HG03095 (cell line): Measurements from ENCODE around the gene ADAR.

Source experiments
- ATAC-seq: cut with Tn5 transposase; IDR thresholded peaks from one replicate; pipeline ENCODE4 v1.9.1; 2021; ENCODE audit warnings: moderate library complexity; ENCODE audit not compliant: unreplicated experiment

ADAR gene

GRCh38 chr1:154616659-154617345 is 8.8 kb upstream of the ADAR start:
- no peak for ATAC-seq

DNA sequence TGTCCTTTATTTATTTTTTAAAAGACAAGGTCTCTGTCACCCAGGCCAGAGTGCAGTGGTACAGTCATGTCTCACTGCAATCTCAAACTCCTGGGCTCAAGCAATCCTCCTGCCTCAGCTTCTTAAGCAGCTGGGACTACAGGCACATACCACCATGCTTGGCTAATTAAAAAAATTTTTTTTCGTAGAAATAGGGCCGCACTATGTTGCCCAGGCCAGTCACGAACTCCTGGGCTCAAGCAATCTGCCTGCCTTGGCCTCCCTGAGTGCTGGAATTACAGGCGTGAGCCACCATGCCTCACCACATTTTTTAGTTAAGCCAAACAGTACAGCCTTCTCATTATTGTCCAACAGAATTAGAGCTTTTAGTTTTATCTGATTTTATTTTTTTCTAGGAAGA is 7.4 kb upstream of the ADAR start:
- no peak for ATAC-seq

DNA sequence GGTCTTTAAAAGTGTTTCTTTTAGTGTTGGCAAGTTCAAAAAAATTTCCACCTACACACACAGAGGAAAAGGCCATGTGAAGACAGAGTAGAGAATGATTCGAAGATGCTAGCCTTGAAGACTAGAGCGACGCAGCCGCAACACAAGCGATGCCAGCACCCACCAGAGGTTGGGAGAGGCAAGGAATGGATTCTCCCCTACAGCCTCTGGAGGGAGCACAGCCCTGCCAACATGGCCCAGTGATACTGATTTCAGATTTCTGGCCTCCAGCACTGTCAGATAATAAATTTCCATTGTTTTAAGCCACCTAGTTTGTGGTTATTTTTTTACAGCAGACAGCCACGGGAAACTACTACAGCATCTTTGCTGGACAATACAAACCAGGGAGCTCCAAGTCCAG is 6.9 kb upstream of the ADAR start:
- ATAC-seq, result no peak

DNA sequence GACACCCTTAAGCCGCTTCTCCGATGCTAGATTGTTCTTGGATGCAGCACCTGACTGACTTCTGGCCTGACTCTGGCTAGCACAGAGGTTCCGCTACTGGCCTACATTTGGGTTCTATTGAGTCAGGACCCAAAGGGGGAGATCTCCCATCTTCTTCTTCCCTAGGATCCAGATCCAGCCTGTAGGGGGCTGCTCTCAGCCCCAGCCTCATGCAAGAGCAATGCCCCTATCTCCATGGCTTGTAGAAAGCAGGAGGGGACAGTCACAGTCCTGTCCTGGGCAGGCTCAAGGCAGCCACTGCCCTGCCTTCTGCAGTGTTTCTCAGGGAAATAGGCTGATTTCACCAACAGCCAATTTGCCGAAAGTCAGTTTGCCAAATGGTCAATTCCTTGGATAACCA is 6.3 kb upstream of the ADAR start:
- no peak for ATAC-seq

DNA sequence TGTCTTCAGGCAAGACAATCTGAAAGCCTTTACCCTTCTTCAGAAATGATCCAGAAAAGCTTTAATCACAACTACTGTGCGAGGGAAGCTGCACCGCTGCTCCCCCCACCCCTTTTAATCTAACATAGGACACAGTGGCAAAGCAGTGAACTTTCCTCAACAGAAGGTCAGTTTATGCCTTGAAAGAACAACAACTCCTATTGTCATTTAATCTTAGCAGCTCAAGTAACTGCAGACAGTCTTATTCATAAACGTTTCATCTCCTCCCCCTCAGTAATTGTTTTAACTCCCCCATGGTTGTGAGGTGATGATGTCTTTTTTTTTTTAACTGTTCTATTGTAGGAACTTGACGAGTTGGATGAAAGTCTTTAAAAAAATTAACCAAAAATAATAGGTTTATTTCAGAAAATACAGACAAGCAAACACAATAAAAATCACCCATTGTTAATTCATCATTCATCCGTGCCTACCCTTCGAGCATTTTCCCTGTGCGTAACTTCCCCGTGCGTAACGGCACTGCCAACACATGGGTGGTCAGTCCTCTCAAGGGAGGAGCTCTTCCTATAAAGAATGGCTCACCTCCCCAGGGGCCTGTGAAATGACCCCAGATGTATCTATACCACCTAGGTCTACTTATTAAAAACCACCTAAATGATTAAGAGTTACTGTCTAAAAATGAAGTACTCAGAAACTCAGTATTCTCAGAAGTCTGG is 3.3 kb upstream of the ADAR start:
- ATAC-seq, result no peak

DNA sequence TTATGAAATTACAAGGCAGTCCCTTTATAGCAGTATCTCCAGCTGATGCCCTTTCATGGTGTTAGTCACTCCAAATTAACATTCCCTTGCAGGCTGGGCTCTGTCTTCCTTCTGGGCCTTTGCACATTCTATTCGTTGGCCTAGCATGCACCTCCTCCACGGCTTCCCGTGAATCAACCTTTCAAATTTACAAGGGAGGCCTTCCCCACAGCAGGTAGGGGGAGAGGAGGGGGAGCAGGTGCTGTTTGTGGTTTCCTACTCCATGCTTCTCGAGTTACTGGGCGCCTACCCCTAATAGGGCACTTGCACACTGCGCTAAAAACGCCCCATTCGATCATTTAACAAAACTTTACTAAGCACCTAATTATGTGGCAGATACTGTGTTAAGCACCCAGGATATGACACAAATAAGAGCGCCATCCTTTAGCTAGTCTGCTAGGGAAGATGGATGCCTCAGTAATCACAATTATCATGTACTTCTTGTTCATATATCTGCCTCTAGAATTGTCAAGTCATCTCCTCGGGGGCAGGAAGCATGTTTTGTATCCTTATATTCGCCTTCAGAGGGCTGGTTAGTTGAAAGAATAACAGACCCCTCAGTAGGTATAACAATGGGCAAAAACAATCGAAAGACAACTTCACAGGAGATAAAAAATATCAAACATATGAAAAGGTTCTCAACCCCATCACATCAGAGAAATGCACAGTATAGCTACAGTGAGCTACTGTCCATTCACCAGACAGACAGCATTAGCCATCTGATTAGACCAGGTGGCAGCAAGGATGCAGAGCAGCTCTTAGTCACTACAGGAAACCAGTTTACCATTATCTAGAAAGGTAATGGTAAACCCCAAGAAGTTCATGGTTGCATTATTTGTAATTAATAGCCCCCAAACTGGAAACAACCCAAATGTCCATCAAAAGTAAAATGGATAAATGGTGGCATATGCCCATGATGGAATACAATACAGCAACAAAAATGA is 1.7 kb upstream of the ADAR start:
- no peak for ATAC-seq

DNA sequence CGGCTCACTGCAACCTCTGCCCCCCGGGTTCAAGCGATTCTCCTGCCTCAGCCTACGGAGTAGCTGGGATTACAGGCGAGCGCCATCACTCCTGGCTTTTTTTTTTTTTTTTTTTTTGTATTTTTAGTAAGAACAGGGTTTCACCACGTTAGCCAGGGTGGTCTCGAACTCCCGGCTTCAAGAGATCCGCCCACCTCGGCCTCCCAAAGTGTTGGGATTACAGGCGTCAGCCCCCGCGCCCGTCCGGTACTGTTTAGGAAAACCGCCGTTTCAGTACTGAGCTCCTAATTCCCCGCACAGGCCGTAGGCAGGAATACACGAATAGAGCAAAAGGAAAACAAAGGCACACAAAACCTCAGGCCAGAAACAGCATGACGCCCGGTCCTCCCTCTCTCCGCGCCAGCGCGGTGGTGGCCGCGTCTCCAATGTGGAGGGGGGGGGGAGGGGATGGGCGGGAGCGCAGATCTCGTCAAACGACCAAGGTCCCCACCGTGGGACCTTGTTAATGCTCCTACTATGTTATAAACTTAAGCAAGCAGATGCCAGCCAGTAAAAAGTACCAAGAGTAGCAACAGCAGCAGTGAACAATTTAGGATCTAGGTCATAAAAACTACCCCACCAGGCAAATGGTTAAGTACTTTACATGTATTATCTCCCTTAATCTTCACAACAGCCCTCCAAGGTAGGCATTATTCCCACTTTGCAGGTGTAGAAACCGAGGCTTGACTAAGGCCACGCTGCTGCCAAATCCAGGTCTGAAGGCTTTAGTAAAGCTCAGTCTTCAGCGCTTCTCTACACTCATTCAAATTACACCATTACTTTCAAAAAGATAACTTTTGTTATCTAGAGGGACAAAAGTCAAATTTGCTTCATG is 648 bp upstream of the ADAR start:
- no peak for ATAC-seq

GRCh38 chr1:154607106-154607608 is 829 bp downstream of the ADAR start:
- ATAC-seq, result no peak

DNA sequence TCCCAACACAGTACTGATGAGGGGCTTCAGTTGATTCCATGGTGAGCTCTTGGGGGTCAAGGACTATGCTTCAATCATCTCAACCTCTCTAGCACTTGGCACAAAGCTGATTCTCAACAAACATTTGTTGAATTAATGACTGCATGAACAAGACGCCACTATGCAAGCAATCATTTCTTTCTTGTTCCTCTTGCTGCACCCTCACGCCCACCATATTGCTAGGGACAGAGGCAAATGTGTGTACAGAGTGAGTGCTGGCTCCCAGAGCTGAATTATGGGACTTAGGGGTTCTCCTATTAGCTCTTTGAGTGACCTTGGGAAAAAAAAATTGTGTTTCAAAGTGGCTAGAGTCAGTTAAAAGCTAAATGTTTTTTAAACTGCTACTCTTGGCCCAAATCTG is 2.5 kb downstream of the ADAR start:
- ATAC-seq, result no peak

DNA sequence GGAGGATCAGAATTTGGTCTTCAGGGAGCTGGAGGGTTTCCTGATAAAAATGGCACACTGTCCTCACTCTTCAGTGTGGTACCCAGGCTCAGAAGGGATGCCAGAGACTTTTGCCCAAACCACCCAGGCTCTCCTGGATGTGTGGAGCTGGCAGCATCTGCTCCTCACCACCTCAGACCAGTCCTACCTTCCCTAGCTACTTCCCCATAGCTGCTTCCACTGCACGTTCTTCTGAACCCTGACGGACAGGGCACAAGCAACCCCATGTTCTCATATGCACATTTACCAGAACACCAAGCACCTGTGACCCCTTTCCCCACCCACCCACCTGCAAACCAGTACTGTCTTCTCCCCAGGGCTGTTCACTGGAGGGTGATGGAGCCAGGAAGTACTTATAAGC is 4.7 kb downstream of the ADAR start:
- ATAC-seq, result no peak

- no peak for ATAC-seq
Observed at GRCh38 chr1:154599658-154600057, 8.3 kb downstream of the ADAR start.

DNA sequence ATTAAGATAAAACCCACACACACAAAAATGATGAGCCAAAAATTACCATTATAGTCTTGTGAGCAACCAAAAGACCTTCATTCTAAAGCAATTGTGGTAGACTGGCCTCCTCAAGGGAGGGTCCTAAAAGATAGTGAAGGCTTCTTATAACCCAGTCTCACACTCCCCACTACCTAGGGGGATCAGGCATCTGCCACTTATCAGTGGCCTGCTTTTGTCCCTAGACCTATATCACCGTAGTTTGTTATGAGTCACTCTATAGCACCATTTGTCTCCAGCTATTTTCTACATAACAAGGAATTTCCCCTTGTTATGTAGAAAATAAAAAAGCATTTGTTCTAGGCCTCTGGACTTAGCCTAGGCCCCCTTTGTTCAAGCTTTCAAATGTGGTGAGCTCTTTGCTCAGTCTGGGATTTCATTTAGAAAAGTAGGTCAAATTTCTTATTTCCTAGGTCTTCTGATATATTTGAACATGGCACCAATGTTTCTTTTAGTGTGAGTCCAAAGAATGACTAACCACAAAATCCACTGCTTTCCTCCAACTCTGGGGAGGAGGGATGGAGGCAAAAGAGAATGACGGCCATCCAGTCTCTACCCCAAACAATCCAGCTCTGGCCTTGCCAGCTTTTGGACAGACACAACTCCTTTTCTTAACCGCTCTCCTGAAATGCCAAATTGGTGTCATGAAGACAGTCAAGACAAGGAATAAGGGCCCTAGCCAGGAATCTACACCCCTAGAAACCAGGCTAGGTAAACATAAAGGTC is 8.9 kb downstream of the ADAR start:
- no peak for ATAC-seq

DNA sequence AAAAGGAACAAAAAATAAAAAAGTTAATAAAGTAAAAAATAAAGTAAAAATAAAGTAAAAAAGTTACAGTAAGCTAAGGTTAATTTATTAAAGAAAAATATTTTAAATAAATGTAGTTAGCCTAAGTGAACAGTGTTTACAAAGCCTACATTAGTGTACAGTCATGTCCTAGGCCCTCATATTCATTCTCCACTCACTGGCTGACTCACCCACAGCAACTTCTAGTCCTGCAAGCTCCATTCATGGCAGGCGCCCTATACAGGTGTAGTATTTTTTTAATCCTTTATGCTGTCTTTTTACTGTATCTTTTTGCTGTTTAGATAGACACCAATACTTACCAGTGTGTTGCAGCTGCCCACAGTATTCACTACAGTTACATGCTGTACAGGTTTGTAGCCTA is 12.4 kb downstream of the ADAR start:
- no peak for ATAC-seq

- no peak for ATAC-seq
Observed at GRCh38 chr1:154594811-154595210, 13.2 kb downstream of the ADAR start.

DNA sequence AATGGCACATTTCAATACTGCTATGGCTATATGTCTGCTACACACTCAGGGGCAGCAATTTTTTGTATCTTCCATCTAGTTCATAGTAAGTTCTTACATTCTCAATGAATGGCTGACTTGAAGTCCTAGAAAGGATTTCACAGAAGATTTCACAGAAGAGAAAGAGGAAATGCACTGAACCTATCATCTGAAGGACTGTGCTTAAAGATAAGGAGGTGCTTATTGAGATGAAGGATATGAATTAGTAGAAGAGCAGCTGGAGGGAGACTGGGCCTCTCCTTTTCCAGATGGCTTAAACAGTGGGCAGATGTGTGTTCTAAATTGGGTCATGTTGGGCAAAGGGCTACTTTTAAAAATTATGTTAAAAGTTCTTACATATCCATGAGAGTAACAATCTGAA is 14.6 kb downstream of the ADAR start:
- no peak for ATAC-seq

- no peak for ATAC-seq
Observed at GRCh38 chr1:154591206-154591605, 16.8 kb downstream of the ADAR start.

DNA sequence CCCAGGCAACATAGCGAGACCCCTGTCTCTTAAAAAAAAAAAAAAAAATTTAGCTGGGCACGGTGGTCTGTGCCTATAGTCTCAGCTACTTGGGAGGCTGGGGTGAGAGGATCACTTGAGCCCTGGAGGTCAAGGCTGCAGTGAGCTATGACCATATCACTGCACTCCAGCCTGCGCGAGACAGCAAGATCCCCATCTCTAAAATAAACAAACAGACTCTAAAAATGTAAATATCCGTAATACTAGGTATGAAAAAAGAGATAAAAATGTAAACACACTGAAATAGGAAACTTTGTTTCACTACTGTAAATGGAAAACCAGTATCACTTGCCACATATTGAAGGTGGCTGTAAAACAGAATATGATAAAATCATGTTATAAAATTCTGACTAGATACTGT is 17.2 kb downstream of the ADAR start:
- no peak for ATAC-seq

- no peak for ATAC-seq
Observed at GRCh38 chr1:154589780-154590179, 18.2 kb downstream of the ADAR start.

GRCh38 chr1:154586641-154587040 is 21.3 kb downstream of the ADAR start:
- ATAC-seq, result no peak

GRCh38 chr1:154586231-154586630 is 21.8 kb downstream of the ADAR start:
- ATAC-seq, result no peak
